Prostate gland (tissue), 2 donors: ENCODE measurements around the gene IGF2BP1.

Source experiments
- POLR2A ChIP-seq: fragments of 450-650 bp; IDR thresholded peaks from one replicate; pipeline ENCODE4 v1.6.1; 2016; ENCODE audit warnings: antibody characterized with exemption, mild to moderate bottlenecking
- TF ChIP-seq, protein P1 (sequence below), 4 experiments: fragments of 200-600 bp in 2 of 4; fragments of 450-650 bp in 2 of 4; sonication (generic) in 2 of 4; IDR thresholded peaks; 1 replicate in 3 of 4; 2 replicates in 1 of 4; pipeline ENCODE4 v1.5.1; 2016 to 2019; ENCODE audit warnings: antibody characterized with exemption in 4 of 4, mild to moderate bottlenecking in 2 of 4, moderate library complexity in 2 of 4

DNA sequence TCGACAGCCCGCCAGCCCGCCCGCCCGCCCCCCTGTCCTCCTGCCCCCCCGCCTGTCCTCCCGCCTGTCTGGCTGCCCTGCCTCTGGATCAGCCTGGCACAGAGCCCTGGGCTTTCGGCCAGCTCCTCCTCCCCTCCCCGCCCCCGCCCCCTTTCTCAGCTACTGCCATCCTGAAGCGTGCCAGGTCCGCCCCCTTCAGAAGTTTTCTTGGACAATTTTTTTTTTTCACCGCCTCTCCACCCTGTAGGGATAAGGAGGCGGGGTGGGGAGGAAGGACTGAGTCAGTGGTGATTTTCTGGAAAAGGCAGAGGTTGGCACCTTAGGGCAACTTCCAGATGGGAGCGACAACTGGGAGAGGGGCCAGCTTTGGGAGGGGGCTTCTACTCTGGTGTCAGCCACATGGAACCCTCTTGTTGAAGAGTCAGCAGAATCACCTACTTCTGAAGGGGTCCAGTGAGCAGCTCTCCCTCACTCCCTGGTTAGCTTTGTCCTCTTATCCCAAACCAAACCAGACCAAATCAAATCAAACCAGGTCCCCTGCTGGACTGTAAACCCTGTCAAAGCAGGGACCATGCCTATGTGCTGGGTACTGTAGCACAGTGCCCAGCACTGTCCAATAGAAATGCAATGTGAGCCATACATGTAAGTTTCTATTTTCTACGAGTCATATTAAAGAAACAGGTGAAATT lies 19.7 kb downstream of the IGF2BP1 start:
- TF ChIP-seq, protein P1, sequence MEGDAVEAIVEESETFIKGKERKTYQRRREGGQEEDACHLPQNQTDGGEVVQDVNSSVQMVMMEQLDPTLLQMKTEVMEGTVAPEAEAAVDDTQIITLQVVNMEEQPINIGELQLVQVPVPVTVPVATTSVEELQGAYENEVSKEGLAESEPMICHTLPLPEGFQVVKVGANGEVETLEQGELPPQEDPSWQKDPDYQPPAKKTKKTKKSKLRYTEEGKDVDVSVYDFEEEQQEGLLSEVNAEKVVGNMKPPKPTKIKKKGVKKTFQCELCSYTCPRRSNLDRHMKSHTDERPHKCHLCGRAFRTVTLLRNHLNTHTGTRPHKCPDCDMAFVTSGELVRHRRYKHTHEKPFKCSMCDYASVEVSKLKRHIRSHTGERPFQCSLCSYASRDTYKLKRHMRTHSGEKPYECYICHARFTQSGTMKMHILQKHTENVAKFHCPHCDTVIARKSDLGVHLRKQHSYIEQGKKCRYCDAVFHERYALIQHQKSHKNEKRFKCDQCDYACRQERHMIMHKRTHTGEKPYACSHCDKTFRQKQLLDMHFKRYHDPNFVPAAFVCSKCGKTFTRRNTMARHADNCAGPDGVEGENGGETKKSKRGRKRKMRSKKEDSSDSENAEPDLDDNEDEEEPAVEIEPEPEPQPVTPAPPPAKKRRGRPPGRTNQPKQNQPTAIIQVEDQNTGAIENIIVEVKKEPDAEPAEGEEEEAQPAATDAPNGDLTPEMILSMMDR (IDR thresholded peaks at IDR 0.05) = no peak
- TF ChIP-seq POLR2A = no peak
